OCI-LY3 (cell line): ENCODE data around the gene MYL6.

Source experiments
- EZH2phosphoT487 ChIP-seq: fragments of 200-600 bp; shearing (Covaris generic); IDR thresholded peaks from 2 replicates; pipeline ENCODE4 v1.6.1; 2018; ENCODE audit warnings: antibody characterized with exemption, mixed run types, low read depth
- TF ChIP-seq, protein P1 (sequence below): fragments of 200-600, 300-600 bp; sonication (generic); IDR thresholded peaks from 2 replicates; pipeline ENCODE4 v1.5.1; 2014; ENCODE audit warnings: antibody characterized with exemption, low read length, low read depth

DNA sequence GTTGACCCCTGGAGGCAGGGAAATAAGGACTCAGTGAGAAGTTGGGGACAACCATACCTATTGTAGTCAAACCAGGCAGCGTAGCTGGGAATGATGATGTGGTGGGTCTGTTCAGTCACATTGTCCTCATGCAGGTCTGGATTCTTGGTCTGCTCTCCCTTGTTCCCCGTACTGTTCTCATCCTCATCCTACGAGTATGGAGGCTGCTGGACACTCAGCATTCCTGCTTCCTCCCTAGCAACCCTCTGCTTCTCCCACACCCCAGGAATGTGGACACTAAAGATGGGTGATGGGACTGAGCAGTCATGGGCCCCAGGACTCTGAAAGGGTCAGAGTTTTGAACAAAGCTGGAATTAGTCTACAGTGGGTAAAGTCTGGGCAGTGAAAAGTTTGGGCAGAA is 20.2 kb downstream of the MYL6 start:
- TF ChIP-seq, protein P1, sequence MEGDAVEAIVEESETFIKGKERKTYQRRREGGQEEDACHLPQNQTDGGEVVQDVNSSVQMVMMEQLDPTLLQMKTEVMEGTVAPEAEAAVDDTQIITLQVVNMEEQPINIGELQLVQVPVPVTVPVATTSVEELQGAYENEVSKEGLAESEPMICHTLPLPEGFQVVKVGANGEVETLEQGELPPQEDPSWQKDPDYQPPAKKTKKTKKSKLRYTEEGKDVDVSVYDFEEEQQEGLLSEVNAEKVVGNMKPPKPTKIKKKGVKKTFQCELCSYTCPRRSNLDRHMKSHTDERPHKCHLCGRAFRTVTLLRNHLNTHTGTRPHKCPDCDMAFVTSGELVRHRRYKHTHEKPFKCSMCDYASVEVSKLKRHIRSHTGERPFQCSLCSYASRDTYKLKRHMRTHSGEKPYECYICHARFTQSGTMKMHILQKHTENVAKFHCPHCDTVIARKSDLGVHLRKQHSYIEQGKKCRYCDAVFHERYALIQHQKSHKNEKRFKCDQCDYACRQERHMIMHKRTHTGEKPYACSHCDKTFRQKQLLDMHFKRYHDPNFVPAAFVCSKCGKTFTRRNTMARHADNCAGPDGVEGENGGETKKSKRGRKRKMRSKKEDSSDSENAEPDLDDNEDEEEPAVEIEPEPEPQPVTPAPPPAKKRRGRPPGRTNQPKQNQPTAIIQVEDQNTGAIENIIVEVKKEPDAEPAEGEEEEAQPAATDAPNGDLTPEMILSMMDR, result no peak
- no peak for TF ChIP-seq EZH2phosphoT487
